Breast epithelium (tissue), 3 donors: Measurements from ENCODE around the gene TBC1D1.

Experiments used
- POLR2A ChIP-seq: fragments of 450-650 bp; IDR thresholded peaks from one replicate; pipeline ENCODE4 v1.6.1; 2016; ENCODE audit warnings: antibody characterized with exemption, mild to moderate bottlenecking, moderate library complexity
- POLR2AphosphoS5 ChIP-seq, 3 donors: sonication (generic); formaldehyde crosslinking; IDR thresholded peaks; one replicate each; pipeline ENCODE4 v1.6.1; 2017; ENCODE audit warnings: antibody characterized with exemption in 3 of 3
- TF ChIP-seq, protein P1 (sequence below), 3 donors: fragments of 450-650 bp; IDR thresholded peaks; one replicate each; pipeline ENCODE4 v1.5.1; 2016 to 2017; ENCODE audit warnings: antibody characterized with exemption in 3 of 3, mild to moderate bottlenecking in 3 of 3, moderate library complexity in 3 of 3

DNA sequence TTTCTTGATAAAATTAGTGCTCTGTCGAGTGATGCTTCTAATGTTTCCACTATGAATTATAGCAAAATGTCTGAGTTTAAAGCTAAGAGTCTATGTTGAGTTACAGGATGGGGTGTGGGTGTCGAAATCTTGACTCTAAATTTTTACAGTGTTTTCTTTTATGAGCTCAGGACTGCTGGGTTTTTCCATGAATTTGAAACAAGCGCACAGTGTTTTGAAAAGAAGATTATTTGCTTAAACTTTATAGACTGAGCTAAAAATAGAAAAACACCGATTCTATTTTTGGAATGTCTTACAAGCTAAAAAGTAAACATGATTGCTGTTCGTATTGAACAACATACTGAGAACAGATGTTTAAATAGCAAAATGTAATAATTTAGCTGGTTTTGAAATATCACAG lies 76.9 kb downstream of the TBC1D1 start:
- TF ChIP-seq, protein P1, sequence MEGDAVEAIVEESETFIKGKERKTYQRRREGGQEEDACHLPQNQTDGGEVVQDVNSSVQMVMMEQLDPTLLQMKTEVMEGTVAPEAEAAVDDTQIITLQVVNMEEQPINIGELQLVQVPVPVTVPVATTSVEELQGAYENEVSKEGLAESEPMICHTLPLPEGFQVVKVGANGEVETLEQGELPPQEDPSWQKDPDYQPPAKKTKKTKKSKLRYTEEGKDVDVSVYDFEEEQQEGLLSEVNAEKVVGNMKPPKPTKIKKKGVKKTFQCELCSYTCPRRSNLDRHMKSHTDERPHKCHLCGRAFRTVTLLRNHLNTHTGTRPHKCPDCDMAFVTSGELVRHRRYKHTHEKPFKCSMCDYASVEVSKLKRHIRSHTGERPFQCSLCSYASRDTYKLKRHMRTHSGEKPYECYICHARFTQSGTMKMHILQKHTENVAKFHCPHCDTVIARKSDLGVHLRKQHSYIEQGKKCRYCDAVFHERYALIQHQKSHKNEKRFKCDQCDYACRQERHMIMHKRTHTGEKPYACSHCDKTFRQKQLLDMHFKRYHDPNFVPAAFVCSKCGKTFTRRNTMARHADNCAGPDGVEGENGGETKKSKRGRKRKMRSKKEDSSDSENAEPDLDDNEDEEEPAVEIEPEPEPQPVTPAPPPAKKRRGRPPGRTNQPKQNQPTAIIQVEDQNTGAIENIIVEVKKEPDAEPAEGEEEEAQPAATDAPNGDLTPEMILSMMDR (IDR thresholded peaks at IDR 0.05), result no peak
- no peak for TF ChIP-seq POLR2A
- no peak for TF ChIP-seq POLR2AphosphoS5 (IDR thresholded peaks at IDR 0.05)
